ENCODE data around the gene AP4E1.
"Not testable (repeated sequence)": the region's sequence is repeated elsewhere in the genome, so short reads cannot be mapped to it uniquely, and the experiment has no call there.

The AP4E1 gene

DNA sequence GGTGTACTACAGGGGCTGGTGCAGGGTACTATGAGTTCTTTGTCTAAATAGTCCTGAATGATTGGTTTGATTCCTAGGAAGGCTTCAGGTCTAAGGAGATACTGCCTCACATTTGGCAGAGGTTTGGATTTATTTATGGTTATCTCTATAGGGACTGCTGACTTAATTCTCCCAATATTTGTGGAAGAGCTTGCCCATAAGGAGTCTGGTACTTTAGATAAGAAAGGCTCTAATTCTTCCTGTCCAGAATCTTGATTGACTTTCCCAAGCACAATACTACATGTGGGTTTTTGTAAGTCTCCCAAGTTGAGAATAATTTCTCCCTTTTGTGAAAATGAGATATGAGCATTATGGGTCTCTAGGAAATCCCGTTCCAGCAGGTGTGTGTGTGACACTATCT is 36.7 kb upstream of the AP4E1 start:
- ChIA-PET CTCF (interaction anchor here (0.8 to 1.2 kb wide), 2 partner anchors 14 to 197 kb away, joined by 3 read pairs; no protein-coding TSS in a partner anchor), POLR2A (no interaction called here)
- TF ChIP-seq CTCF (IDR thresholded peaks at IDR 0.05; ENCODE audit: insufficient read depth, low read length, missing control alignments) = no peak
- no peak overlapping the region for H3K4me3 ChIP-seq (ENCODE audit: low read depth, low read length)
- DNase-seq (ENCODE audit: low read depth, low spot score) = no peak

DNA sequence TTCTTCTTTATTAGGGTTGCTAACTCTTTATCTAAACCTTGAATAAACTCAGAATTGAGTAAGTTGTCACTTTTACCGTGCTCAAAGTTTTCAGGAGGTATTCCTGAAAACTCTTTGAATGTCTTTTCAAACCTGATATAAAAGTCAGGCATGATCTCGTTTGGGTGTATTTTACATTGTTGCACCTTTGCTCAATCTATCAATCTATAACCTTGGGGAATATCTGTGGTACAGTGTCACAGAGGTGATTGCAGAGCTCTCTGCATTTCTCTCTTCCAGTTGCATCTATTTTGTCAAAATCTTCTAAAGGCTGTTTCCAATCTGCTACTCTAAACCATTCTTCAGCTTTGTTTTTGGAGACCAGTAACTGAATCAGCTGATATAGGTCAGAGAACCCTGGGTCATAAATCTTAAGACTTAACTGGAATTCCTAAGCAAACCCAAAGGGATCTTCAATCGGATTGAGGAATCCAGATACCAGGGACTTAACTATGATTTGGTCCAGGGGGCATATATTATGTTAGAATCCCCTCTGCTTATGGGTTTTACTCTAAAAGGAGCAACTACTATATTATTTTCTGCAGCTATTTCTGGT is 35.6 kb upstream of the AP4E1 start:
- CTCF ChIA-PET = interaction anchor here (0.7 kb wide), 1 partner anchor 197 kb away, joined by 4 read pairs; no protein-coding TSS in a partner anchor
- POLR2A ChIA-PET = no interaction called here
- H3K4me3 ChIP-seq (ENCODE audit: low read depth, low read length) = no peak overlapping the region
- no peak for DNase-seq (ENCODE audit: low read depth, low spot score)
- no peak for TF ChIP-seq CTCF (IDR thresholded peaks at IDR 0.05; ENCODE audit: insufficient read depth, low read length, missing control alignments)

DNA sequence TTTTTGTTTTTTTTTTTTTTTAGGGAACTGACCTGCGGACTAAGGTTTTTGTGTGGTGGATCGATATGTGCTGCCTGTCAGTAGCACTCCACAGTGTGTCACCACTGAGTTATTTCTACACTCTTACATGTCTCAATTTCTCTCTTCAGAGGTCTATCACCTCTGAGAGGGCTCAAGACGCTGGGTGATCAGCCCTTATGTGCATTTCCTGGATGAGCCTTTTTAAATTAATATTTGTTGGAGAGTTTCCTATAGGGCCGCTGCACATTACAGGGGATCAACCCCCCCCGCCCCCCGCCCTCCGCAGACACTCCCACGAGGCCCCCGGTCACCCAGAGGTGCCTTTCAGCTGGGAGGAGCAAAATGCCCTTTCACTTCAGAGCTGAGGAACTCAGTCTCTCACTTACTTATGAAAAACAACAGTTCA is 34.5 kb upstream of the AP4E1 start:
- no peak overlapping the region for H3K4me3 ChIP-seq (ENCODE audit: low read depth, low read length)
- POLR2A ChIA-PET = no interaction called here
- DNase-seq (ENCODE audit: low read depth, low spot score) = no peak
- CTCF ChIA-PET = interaction anchor here (0.9 to 1.5 kb wide), 3 partner anchors 11 to 188 kb away, joined by 3 to 4 read pairs (median 3); no protein-coding TSS in a partner anchor
- TF ChIP-seq CTCF (IDR thresholded peaks at IDR 0.05; ENCODE audit: insufficient read depth, low read length, missing control alignments) = no peak

DNA sequence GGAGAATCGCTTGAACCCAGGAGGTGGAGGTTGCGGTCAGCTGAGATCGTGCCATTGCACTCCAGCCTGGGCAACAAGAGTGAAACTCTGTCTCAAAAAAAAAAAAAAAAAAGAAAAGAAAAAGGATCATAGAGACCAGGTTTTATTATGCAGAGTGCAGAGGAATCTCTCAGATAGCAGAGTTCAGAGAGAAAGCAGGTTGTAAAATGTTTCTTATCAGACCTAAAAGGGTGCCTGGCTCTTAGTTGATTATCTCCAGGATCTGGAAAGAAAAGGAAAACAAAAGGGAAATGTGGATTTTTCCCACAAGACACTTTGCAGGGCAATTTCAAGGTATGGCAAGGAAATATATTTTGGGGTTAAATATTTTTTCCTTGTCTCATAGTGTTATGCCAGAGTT is 33.2 kb upstream of the AP4E1 start:
- DNase-seq (ENCODE audit: low read depth, low spot score); POLR2A ChIA-PET; H3K4me3 ChIP-seq (ENCODE audit: low read depth, low read length): not testable (repeated sequence)
- CTCF ChIA-PET = interaction anchor here (0.9 to 2.9 kb wide), 8 partner anchors 8 to 199 kb away, joined by 3 to 45 read pairs (median 4); no protein-coding TSS in a partner anchor

DNA sequence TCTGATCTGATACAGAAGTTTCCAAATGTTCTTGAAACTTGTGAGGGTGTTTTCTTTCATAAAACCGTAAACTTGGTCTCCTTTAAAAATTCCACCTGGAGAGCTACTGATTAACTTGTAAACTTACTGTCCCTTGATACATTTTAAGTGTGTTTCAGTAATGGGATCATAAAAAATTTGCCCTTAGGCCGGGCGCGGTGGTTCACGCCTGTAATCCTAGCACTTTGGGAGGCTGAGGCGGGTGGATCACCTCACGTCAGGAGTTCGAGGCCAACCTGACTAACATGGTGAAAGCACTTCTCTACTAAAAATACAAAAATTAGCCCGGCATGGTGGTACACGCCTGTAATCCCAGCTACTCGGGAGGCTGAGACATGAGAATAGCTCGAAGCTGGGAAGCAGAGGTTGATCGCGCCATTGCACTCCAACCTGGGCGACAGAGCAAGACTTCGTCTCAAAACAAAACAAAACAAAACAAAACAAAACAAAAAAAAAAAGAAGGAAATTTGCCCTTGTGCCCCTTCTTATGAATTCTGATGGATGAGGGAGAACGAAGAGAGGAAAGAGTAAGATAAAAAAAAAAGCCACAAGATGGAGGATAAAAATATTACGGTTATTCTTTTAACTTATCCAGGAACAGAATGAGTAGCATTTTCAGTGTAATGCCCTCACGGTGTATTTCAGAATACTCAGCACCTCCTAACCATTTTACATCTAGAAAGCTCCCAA is 32.1 kb upstream of the AP4E1 start:
- CTCF ChIA-PET = interaction anchor here (0.6 to 2.9 kb wide), 35 partner anchors 9 to 302 kb away, joined by 3 to 45 read pairs (median 3); partner anchors contain the start of gene AP4E1

GRCh38 chr15:50876989-50877360 is 31.5 kb upstream of the AP4E1 start:
- ChIA-PET POLR2A (no interaction called here), CTCF (interaction anchor here (0.6 to 2.9 kb wide), 32 partner anchors 9 to 303 kb away, joined by 3 to 45 read pairs (median 4); partner anchors contain the start of gene AP4E1)
- peak; percentile 92 for DNase-seq (ENCODE audit: low read depth, low spot score)
- peak; percentile 83 for TF ChIP-seq CTCF (IDR thresholded peaks at IDR 0.05; ENCODE audit: insufficient read depth, low read length, missing control alignments)
- peak overlapping the region; percentile 31 for H3K4me3 ChIP-seq (ENCODE audit: low read depth, low read length)

More for the DNA sequence above, 32.1 kb upstream of the AP4E1 start:
- peak overlapping the region; percentile 31 for H3K4me3 ChIP-seq (ENCODE audit: low read depth, low read length)
- POLR2A ChIA-PET = interaction anchor here (0.7 kb wide), 1 partner anchor 312 kb away, joined by 3 read pairs; no protein-coding TSS in a partner anchor
- TF ChIP-seq CTCF (IDR thresholded peaks at IDR 0.05; ENCODE audit: insufficient read depth, low read length, missing control alignments) = no peak
- no peak for DNase-seq (ENCODE audit: low read depth, low spot score)
